Heart right ventricle (tissue), 16 donors: ENCODE measurements around the gene PLEKHG5. TPM values are rescaled to one million over a fixed set of nuclear protein-coding genes. Genes with fewer than 3 reads are reported as not detected.

Experiments
- ATAC-seq, 8 donors: fragments of 200-7000 bp; cut with Tn5 transposase; one replicate each; pipeline ENCODE4 v1.9.1; 2020; ENCODE audit warnings: mild to moderate bottlenecking in 8 of 8, moderate library complexity in 8 of 8, moderate number of reproducible peaks in 1 of 8
- DNase-seq, 2 donors: peaks; one replicate each; pipeline ENCODE4 v3.0.0-alpha.2; 2020
- H3K27ac ChIP-seq, 10 donors: fragments of 200-600 bp; sonication (generic) in 2 of 10; one replicate each; pipeline versions ENCODE4 v1.5.0 to v1.8.0; 2020 to 2022; ENCODE audit warnings: mild to moderate bottlenecking in 3 of 10
- H3K27me3 ChIP-seq, 7 donors: fragments of 200-600 bp; one replicate each; pipeline ENCODE4 v1.8.0; 2021 to 2022; ENCODE audit warnings: mild to moderate bottlenecking in 2 of 7
- H3K36me3 ChIP-seq, 9 donors: fragments of 200-600 bp; sonication (generic) in 1 of 9; one replicate each; pipeline versions ENCODE4 v1.5.0 to v1.8.0; 2020 to 2022; ENCODE audit warnings: mild to moderate bottlenecking in 2 of 9
- H3K4me1 ChIP-seq, 9 donors: fragments of 200-600 bp; sonication (generic) in 1 of 9; one replicate each; pipeline versions ENCODE4 v1.5.0 to v1.8.0; 2020 to 2022; ENCODE audit warnings: mild to moderate bottlenecking in 4 of 9
- H3K4me3 ChIP-seq, 10 donors: fragments of 200-600 bp; sonication (generic) in 2 of 10; one replicate each; pipeline versions ENCODE4 v1.5.0 to v1.8.0; 2020 to 2022; ENCODE audit warnings: mild to moderate bottlenecking in 7 of 10, moderate library complexity in 2 of 10
- H3K9me3 ChIP-seq, 11 donors: fragments of 200-600 bp in 10 of 11; sonication (generic) in 2 of 11; one replicate each; pipeline versions ENCODE4 v1.5.0 to v1.8.0; 2013 to 2022; ENCODE audit warnings: mild to moderate bottlenecking in 2 of 11, control low read depth in 1 of 11, moderate library complexity in 1 of 11
- CTCF ChIP-seq, 9 donors: fragments of 200-600 bp; sonication (generic) in 2 of 9; IDR thresholded peaks; one replicate each; pipeline versions ENCODE4 v1.5.0 to v1.8.0; 2021 to 2022; ENCODE audit warnings: antibody characterized with exemption in 9 of 9, mild to moderate bottlenecking in 5 of 9, moderate library complexity in 1 of 9
- WGBS, 2 donors: extraction: QIAGEN DNeasy Blood & Tissue Kit; methylation state at CpG; one replicate each; pipeline ENCODE4 v1.1.7; 2013; ENCODE audit warnings: inconsistent platforms in 1 of 2; 5-methylcytosine and 5-hydroxymethylcytosine counted together
- intact Hi-C, 10 donors: fragments of 100-400 bp; cut with DNase I; formaldehyde crosslinking; loops; one replicate each; pipeline versions ENCODE4 v1.11.1 to v1.14.2; 2022
- polyA plus RNA-seq, 2 donors: library from polyadenylated mRNA; stranded (reverse); fragments of 200-250 nt; gene quantifications; one replicate each; pipeline ENCODE4 v1.2.3, GENCODE V29; 2013
- total RNA-seq, 10 donors: library from RNA; stranded (reverse); fragmentation: NEBNext Ultra II Directional in 3 of 10; extraction: Animal tissue kit (Norgen Biotek cat#: 25700) in 3 of 10; gene quantifications; one replicate each; pipeline versions ENCODE4 v1.2.1 to v1.2.4, GENCODE V29; 2021 to 2023
- donor health status: Arrhythmogenic right ventricular cardiomyopathy.
- donor health status: ischemic (EF 13 %, LVEDD 7.1; RV severe dilation, severe dysfunction).
- donor health status: healthy with polysubstance abuse.
- donor health status: DM: no; HTN: yes; CAD: no.
- donor health status: DM: no; HTN: no; CAD: no.
- donor health status: ischemic (EF 25% LVEDD 6.9; RV normal size, moderate dysfunction).
- donor health status: ischemic (EF 25% LVEDD 5.7; RV mildly dilated, moderate dysfunction).
- donor health status: healthy.
- donor health status: DM: yes; HTN: yes; CAD: no.
- donor health status: Ischemic cardiomyopathy.
- donor health status: ischemic (EF 35%, LVEDD 5.7; RV mildly dilated, moderate dysfunction).
- donor health status: nonischemic (EF 11% LVEDD 7.7; RV severe dilation, severe dysfunction).
- donor health status: DM: yes; HTN: yes; CAD: no.
- donor health status: PGD.
- donor health status: ischemic (EF 29% LVEDD 5.4; RV normal size, mild dysfunction).
- donor health status: nonischemic (EF 23%, LVEDD 6.1; RV moderate dilation, normal function).

PLEKHG5 gene
- total and polyA plus RNA-seq, 12 donors = 6.6 to 28.7 (median 15.3) TPM

GRCh38 chr1:6502000-6502891, 10.8 kb upstream of the PLEKHG5 start:
- Histone ChIP-seq H3K4me1 (peaks cover 35 to 63% (median 38%) of the 10 kb centered on the region in 9 donors), H3K36me3 (no peaks in the 10 kb centered on the region), H3K9me3 (no peaks in the 10 kb centered on the region), H3K27me3 (peaks cover 0 to 17% (median 0%) of the 10 kb centered on the region in 7 donors), H3K27ac (peak overlapping the region in 9 of 10 donors; percentile 44 to 77 (median 66)), H3K4me3 (peak overlapping the region in 2 of 10 donors; percentile 12 to 22)
- no peak for TF ChIP-seq CTCF (IDR thresholded peaks at IDR 0.05)
- peak; percentile 60 to 83 (median 80) for ATAC-seq
- WGBS, 2 donors = 46 to 62% methylated on average over 31 of the region's 31 CpGs
- peak; percentile 87 to 91 for DNase-seq
- intact Hi-C loops = no loop called here

DNA sequence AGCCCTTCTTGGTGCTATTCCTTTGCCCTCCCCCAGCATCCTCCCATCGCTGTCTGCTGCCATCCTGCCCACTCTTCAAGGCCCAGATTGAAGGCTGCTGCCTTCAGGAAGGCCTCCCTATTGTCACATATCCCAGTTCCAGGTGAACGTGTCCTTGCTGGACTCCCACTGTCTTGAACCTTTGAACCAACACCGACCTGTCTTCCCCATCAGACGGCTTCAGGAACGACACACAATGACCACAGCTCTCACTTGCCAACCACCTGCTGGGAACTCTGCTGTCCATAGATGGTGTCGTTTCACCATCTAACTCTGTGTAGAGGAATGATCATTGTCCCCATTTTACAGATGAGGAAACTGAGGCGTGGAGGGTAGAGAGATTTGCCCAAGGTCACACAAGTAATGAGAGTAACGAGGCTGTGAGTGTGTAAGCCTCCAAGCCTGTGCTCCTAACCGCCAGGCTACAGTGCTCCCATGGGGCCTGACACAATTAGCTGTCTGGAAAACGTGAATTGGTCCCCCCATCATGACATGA, 9.9 kb upstream of the PLEKHG5 start:
- Histone ChIP-seq H3K4me1 (peaks cover 35 to 63% (median 44%) of the 10 kb centered on the region in 9 donors), H3K27me3 (peaks cover 0 to 25% (median 0%) of the 10 kb centered on the region in 7 donors), H3K36me3 (no peaks in the 10 kb centered on the region), H3K9me3 (no peaks in the 10 kb centered on the region), H3K4me3 (no peak overlapping the region), H3K27ac (peak overlapping the region in 9 of 10 donors; percentile 44 to 77 (median 66))
- WGBS, 2 donors = 75 to 77% methylated on average over 10 of the region's 10 CpGs
- intact Hi-C loops = no loop called here
- DNase-seq (no peak), ATAC-seq (no peak)
- no peak for TF ChIP-seq CTCF (IDR thresholded peaks at IDR 0.05)

GRCh38 chr1:6500544-6501278, 9.2 kb upstream of the PLEKHG5 start:
- DNase-seq (peak in 1 of 2 donors; percentile 36), ATAC-seq (no peak)
- Histone ChIP-seq H3K27ac (peak overlapping the region in 7 of 10 donors; percentile 27 to 77 (median 66)), H3K36me3 (no peaks in the 10 kb centered on the region), H3K4me1 (peaks cover 37 to 70% (median 49%) of the 10 kb centered on the region in 9 donors), H3K4me3 (no peak overlapping the region), H3K9me3 (no peaks in the 10 kb centered on the region), H3K27me3 (peaks cover 0 to 31% (median 0%) of the 10 kb centered on the region in 7 donors)
- no peak for TF ChIP-seq CTCF (IDR thresholded peaks at IDR 0.05)
- intact Hi-C loops = no loop called here
- 68 to 84% methylated on average over 27 of the region's 27 CpGs for WGBS, 2 donors

- TF ChIP-seq CTCF (IDR thresholded peaks at IDR 0.05) = no peak
- Histone ChIP-seq H3K36me3 (no peaks in the 10 kb centered on the region), H3K27ac (peak overlapping the region in 6 of 10 donors; percentile 16 to 78 (median 67)), H3K4me1 (peaks cover 37 to 84% (median 61%) of the 10 kb centered on the region in 9 donors), H3K9me3 (no peaks in the 10 kb centered on the region), H3K4me3 (no peak overlapping the region), H3K27me3 (peaks cover 0 to 35% (median 0%) of the 10 kb centered on the region in 7 donors)
- intact Hi-C loops = no loop called here
- DNase-seq (peak in 1 of 2 donors; percentile 3), ATAC-seq (no peak)
- 74 to 84% methylated on average over 4 of the region's 4 CpGs for WGBS, 2 donors
These were observed 7.8 kb upstream of the PLEKHG5 start for GRCh38 chr1:6499296-6499695.
